ENCODE data around the gene MARK2.

The MARK2 gene

DNA sequence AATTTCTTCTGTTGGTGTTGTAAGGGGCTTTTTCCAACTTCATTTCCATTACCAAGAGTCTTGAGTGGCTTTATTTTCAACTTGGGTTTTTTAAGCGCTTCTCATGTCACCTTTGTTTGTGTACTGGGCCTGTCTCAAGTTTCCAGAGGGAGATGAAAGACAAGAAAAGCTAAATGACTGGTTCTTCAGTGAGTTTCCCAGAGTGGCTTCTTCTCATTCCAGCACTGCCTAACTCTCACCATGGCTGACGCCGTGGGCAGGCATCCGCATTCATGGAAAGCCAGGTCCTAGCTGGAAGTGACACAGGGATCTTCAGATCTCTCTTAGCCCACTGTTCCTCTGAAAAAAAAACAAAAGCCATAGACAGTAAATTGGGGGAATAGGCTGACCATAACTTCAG is 28.6 kb downstream of the MARK2 start:
- Histone ChIP-seq H2AFZ (ENCODE audit: low read length) (no peak overlapping the region), H3K36me3 (replicated peaks; ENCODE audit: insufficient read depth, low read length) (no peaks in the 10 kb centered on the region), H3K27me3 (replicated peaks; ENCODE audit: insufficient read depth, low read length) (no peaks in the 10 kb centered on the region), H3K27ac (ENCODE audit: low read length) (no peak overlapping the region), H3K79me2 (ENCODE audit: low read length) (peaks cover 70% of the 10 kb centered on the region), H3F3A (ENCODE audit: insufficient read depth, low read length) (peaks cover 43% of the 10 kb centered on the region), H3K4me2 (ENCODE audit: low read depth, low read length) (no peak overlapping the region), H4K20me1 (ENCODE audit: insufficient read depth, low read length) (peaks cover 7% of the 10 kb centered on the region; the same call in 1 of the 2 replicates), H3K9me2 (replicated peaks; ENCODE audit: insufficient read depth, low read length) (no peaks in the 10 kb centered on the region), H3K9ac (ENCODE audit: low read length) (no peak overlapping the region), H3K9me3 (replicated peaks; ENCODE audit: insufficient read depth, low read length) (no peaks in the 10 kb centered on the region), H3K4me3 (ENCODE audit: low read length) (no peak overlapping the region), H3K4me1 (ENCODE audit: low read length) (peaks cover 64% of the 10 kb centered on the region)
- TF ChIP-seq, protein P1, sequence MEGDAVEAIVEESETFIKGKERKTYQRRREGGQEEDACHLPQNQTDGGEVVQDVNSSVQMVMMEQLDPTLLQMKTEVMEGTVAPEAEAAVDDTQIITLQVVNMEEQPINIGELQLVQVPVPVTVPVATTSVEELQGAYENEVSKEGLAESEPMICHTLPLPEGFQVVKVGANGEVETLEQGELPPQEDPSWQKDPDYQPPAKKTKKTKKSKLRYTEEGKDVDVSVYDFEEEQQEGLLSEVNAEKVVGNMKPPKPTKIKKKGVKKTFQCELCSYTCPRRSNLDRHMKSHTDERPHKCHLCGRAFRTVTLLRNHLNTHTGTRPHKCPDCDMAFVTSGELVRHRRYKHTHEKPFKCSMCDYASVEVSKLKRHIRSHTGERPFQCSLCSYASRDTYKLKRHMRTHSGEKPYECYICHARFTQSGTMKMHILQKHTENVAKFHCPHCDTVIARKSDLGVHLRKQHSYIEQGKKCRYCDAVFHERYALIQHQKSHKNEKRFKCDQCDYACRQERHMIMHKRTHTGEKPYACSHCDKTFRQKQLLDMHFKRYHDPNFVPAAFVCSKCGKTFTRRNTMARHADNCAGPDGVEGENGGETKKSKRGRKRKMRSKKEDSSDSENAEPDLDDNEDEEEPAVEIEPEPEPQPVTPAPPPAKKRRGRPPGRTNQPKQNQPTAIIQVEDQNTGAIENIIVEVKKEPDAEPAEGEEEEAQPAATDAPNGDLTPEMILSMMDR (IDR thresholded peaks at IDR 0.05; ENCODE audit: low read length), result no peak
- TF ChIP-seq EZH2 (optimal IDR thresholded peaks at IDR 0.05; ENCODE audit: low read depth, low read length), result no peak
- no peak for TF ChIP-seq EZH2phosphoT487 (IDR thresholded peaks at IDR 0.05; ENCODE audit: low read length)
- no peak for DNase-seq

DNA sequence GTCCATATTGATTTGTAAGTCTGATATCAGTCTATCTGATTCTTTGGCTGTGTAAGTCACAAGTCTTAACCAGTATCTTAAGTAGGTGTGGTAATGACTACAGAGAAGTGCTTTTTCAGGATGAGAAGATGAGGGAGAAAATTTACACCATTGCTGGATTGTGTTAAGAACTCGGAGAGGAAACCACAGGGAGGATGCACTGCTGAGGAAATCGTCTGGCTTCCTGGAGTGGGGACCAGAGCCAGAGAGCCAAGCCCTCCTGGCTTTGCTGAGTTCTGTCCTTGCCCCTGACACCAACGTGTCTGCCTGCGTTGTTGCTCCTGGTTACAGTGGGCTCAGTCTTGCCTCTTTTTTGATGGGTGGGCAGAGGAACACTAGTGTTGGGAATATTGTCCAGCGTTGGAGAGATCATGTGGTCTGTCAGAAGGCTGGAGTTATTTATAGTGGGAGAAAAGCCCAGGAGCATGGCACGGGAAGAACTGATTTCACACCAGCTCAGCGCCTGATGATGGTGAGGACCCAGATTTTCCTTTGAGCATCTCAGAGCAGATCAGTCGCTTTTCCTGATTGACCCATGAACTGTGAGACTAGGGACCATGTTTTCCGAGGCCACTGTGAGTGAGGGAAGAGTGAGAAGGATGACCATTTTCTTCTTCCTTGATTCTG is 29.6 kb downstream of the MARK2 start:
- Histone ChIP-seq H2AFZ (ENCODE audit: low read length) (no peak overlapping the region), H3K9me3 (replicated peaks; ENCODE audit: insufficient read depth, low read length) (no peaks in the 10 kb centered on the region), H3K79me2 (ENCODE audit: low read length) (peaks cover 74% of the 10 kb centered on the region), H3K36me3 (replicated peaks; ENCODE audit: insufficient read depth, low read length) (no peaks in the 10 kb centered on the region), H3F3A (ENCODE audit: insufficient read depth, low read length) (peaks cover 43% of the 10 kb centered on the region), H3K9ac (ENCODE audit: low read length) (no peak overlapping the region), H4K20me1 (ENCODE audit: insufficient read depth, low read length) (peaks cover 7% of the 10 kb centered on the region; the same call in 1 of the 2 replicates), H3K27me3 (replicated peaks; ENCODE audit: insufficient read depth, low read length) (no peaks in the 10 kb centered on the region), H3K9me2 (replicated peaks; ENCODE audit: insufficient read depth, low read length) (no peaks in the 10 kb centered on the region), H3K4me1 (ENCODE audit: low read length) (peaks cover 65% of the 10 kb centered on the region), H3K4me2 (ENCODE audit: low read depth, low read length) (no peak overlapping the region), H3K4me3 (ENCODE audit: low read length) (no peak overlapping the region), H3K27ac (ENCODE audit: low read length) (no peak overlapping the region)
- no peak for DNase-seq
- TF ChIP-seq EZH2phosphoT487 (IDR thresholded peaks at IDR 0.05; ENCODE audit: low read length) (no peak), EZH2 (optimal IDR thresholded peaks at IDR 0.05; ENCODE audit: low read depth, low read length) (no peak)
- TF ChIP-seq, protein P1 (IDR thresholded peaks at IDR 0.05; ENCODE audit: low read length), result no peak

DNA sequence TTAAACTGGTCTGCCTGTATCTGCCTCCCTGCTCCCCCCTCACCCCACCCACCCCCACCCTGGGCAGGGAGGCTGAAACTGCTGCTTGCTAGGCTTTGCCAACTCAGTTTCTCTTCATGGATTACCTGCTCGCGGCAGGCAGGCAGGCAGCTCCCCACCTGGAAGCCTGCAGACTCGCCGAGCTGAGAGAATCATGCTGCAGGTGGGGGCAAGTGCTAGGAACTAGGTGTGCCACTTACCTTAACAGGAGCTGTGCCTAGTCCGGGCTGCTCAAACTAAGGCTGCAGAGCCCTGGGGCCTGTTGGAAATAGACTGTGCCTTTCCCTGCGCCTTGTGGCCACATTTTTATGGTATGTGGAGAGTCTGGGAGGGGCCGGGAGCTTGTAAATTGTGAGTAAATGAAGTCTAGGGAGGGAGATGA is 30.3 kb downstream of the MARK2 start:
- Histone ChIP-seq H4K20me1 (ENCODE audit: insufficient read depth, low read length) (peaks cover 7% of the 10 kb centered on the region; the same call in 1 of the 2 replicates), H3K9me3 (replicated peaks; ENCODE audit: insufficient read depth, low read length) (no peaks in the 10 kb centered on the region), H3K4me3 (ENCODE audit: low read length) (no peak overlapping the region), H3K27me3 (replicated peaks; ENCODE audit: insufficient read depth, low read length) (no peaks in the 10 kb centered on the region), H3K4me2 (ENCODE audit: low read depth, low read length) (no peak overlapping the region), H3K36me3 (replicated peaks; ENCODE audit: insufficient read depth, low read length) (no peaks in the 10 kb centered on the region), H3K9me2 (replicated peaks; ENCODE audit: insufficient read depth, low read length) (no peaks in the 10 kb centered on the region), H3K27ac (ENCODE audit: low read length) (no peak overlapping the region), H3K79me2 (ENCODE audit: low read length) (peaks cover 80% of the 10 kb centered on the region), H2AFZ (ENCODE audit: low read length) (no peak overlapping the region), H3K9ac (ENCODE audit: low read length) (no peak overlapping the region), H3F3A (ENCODE audit: insufficient read depth, low read length) (peaks cover 43% of the 10 kb centered on the region), H3K4me1 (ENCODE audit: low read length) (peaks cover 65% of the 10 kb centered on the region)
- TF ChIP-seq EZH2phosphoT487 (IDR thresholded peaks at IDR 0.05; ENCODE audit: low read length) (no peak), EZH2 (optimal IDR thresholded peaks at IDR 0.05; ENCODE audit: low read depth, low read length) (no peak)
- TF ChIP-seq, protein P1 (IDR thresholded peaks at IDR 0.05; ENCODE audit: low read length), result no peak
- DNase-seq, result no peak
